H1 (cell line): Measurements from ENCODE around the gene ULK2. TPM values are rescaled to one million over a fixed set of nuclear protein-coding genes. Genes with fewer than 3 reads are reported as not detected.

ENCODE experiments used
- CTCF ChIA-PET: fragments of 300-600 bp; sonication (Branson Sonifier 250); formaldehyde crosslinking; loops from one replicate; lab custom pipeline; 2021; ENCODE audit not compliant: partially characterized antibody; lab: Charles Lee
- POLR2A ChIA-PET: fragments of 300-600 bp; sonication (Branson Sonifier 250); formaldehyde crosslinking; loops from one replicate; lab custom pipeline; 2021; ENCODE audit warnings: inconsistent platforms; ENCODE audit not compliant: partially characterized antibody; lab: Charles Lee
- DNase-seq, 2 experiments: peaks; one replicate each; pipeline versions ENCODE4 v3.0.0 to v3.0.0-alpha.2; 2010 to 2022; ENCODE audit warnings: low spot score in 2 of 2, low read depth in 1 of 2, mixed read lengths in 1 of 2
- FAIRE-seq: peaks from 2 replicates; lab custom pipeline; 2011; peaks lifted over from hg19 to GRCh38; lab: Jason Lieb, UNC
- H2AFZ ChIP-seq: 2 replicates; pipeline ENCODE4 v1.8.1; 2012; ENCODE audit warnings: low read length, inconsistent platforms
- H2AK5ac ChIP-seq: 2 replicates; pipeline ENCODE4 v1.6.1; 2013; ENCODE audit warnings: low read depth, low read length
- H2BK120ac ChIP-seq: replicated peaks from 2 replicates; pipeline ENCODE3; 2013; ENCODE audit warnings: low read depth, low read length, inconsistent platforms
- H2BK12ac ChIP-seq: 2 replicates; pipeline ENCODE4 v1.6.1; 2013; ENCODE audit warnings: low read depth, low read length
- H2BK15ac ChIP-seq: 2 replicates; pipeline ENCODE4 v1.6.1; 2013; ENCODE audit warnings: low read length
- H2BK20ac ChIP-seq: 2 replicates; pipeline ENCODE4 v1.6.1; 2013; ENCODE audit warnings: low read length
- H2BK5ac ChIP-seq: 2 replicates; pipeline ENCODE4 v1.6.1; 2013; ENCODE audit warnings: low read depth, low read length
- H3K14ac ChIP-seq: 2 replicates; pipeline ENCODE4 v1.6.1; 2013; ENCODE audit warnings: inconsistent platforms; ENCODE audit not compliant: insufficient read length
- H3K18ac ChIP-seq: 2 replicates; pipeline ENCODE4 v1.6.1; 2013; ENCODE audit warnings: low read length; ENCODE audit errors: extremely low read depth
- H3K23ac ChIP-seq: 2 replicates; pipeline ENCODE4 v1.6.1; 2013; ENCODE audit warnings: inconsistent platforms; ENCODE audit not compliant: insufficient read length
- H3K23me2 ChIP-seq: 2 replicates; pipeline ENCODE4 v1.6.1; 2013; ENCODE audit warnings: low read depth, low read length
- H3K27ac ChIP-seq: 2 replicates; pipeline ENCODE4 v1.6.1; 2011; ENCODE audit warnings: low read depth, low read length, inconsistent platforms
- H3K27me3 ChIP-seq, 4 experiments: replicated peaks in 1 of 4; 1 replicate in 1 of 4; 2 replicates in 3 of 4; pipeline versions ENCODE4 v1.6.1 to v1.8.1; 2011 to 2013; ENCODE audit warnings: low read length in 3 of 4, mild to moderate bottlenecking in 3 of 4, inconsistent platforms in 2 of 4, mixed read lengths in 2 of 4, moderate library complexity in 1 of 4; ENCODE audit not compliant: control insufficient read depth in 3 of 4, insufficient read depth in 3 of 4; ENCODE audit errors: extremely low read depth in 1 of 4
- H3K36me3 ChIP-seq, 4 experiments: 2 replicates each; pipeline versions ENCODE4 v1.6.1 to v1.8.1; 2011 to 2013; ENCODE audit warnings: mild to moderate bottlenecking in 4 of 4, low read length in 3 of 4, moderate library complexity in 2 of 4, control low read depth in 1 of 4, inconsistent platforms in 1 of 4; ENCODE audit not compliant: insufficient read depth in 4 of 4, control insufficient read depth in 2 of 4
- H3K4ac ChIP-seq: replicated peaks from 2 replicates; pipeline ENCODE3; 2013; ENCODE audit warnings: low read length, low read depth, mixed read lengths, inconsistent platforms; ENCODE audit not compliant: insufficient read length
- H3K4me1 ChIP-seq, 4 experiments: replicated peaks in 1 of 4; 1 replicate in 1 of 4; 2 replicates in 3 of 4; pipeline versions ENCODE4 v1.6.1 to v1.8.1; 2011 to 2013; ENCODE audit warnings: low read length in 3 of 4, inconsistent platforms in 2 of 4, mixed read lengths in 1 of 4; ENCODE audit not compliant: insufficient read depth in 4 of 4, control insufficient read depth in 3 of 4
- H3K4me2 ChIP-seq, 2 experiments: 2 replicates each; pipeline versions ENCODE4 v1.6.1 to v1.8.1; 2011 to 2013; ENCODE audit warnings: low read depth in 2 of 2, low read length in 2 of 2, control low read depth in 1 of 2, inconsistent platforms in 1 of 2, mild to moderate bottlenecking in 1 of 2; ENCODE audit not compliant: insufficient read depth in 1 of 2
- H3K4me3 ChIP-seq, 4 experiments: fragments of 200-600, 300-600 bp in 1 of 4; sonication (generic), shearing (Covaris generic), sonication (Bioruptor Twin) in 1 of 4; 2 replicates each; pipeline versions ENCODE4 v1.5.1 to v1.8.1; 2011 to 2016; ENCODE audit warnings: low read length in 4 of 4, low read depth in 3 of 4, control low read depth in 2 of 4, inconsistent platforms in 2 of 4, mild to moderate bottlenecking in 2 of 4, mixed read lengths in 1 of 4, moderate library complexity in 1 of 4; ENCODE audit not compliant: insufficient read depth in 2 of 4; ENCODE audit errors: extremely low read depth in 1 of 4
- H3K56ac ChIP-seq: replicated peaks from 2 replicates; pipeline ENCODE3; 2013; ENCODE audit warnings: low read depth, mild to moderate bottlenecking, mixed read lengths, low read length, inconsistent platforms; ENCODE audit not compliant: insufficient read length
- H3K79me1 ChIP-seq: 2 replicates; pipeline ENCODE4 v1.6.1; 2013; ENCODE audit warnings: low read depth, low read length, control low read depth
- H3K79me2 ChIP-seq, 2 experiments: 2 replicates each; pipeline versions ENCODE4 v1.6.1 to v1.8.1; 2012 to 2013; ENCODE audit warnings: low read length in 2 of 2, mild to moderate bottlenecking in 2 of 2, inconsistent platforms in 1 of 2; ENCODE audit not compliant: insufficient read depth in 2 of 2, control insufficient read depth in 1 of 2
- H3K9ac ChIP-seq, 4 experiments: replicated peaks in 1 of 4; 1 replicate in 1 of 4; 2 replicates in 3 of 4; pipeline versions ENCODE4 v1.6.1 to v1.8.1; 2011 to 2013; ENCODE audit warnings: low read depth in 3 of 4, low read length in 3 of 4, control low read depth in 2 of 4, mild to moderate bottlenecking in 2 of 4, moderate library complexity in 2 of 4, inconsistent platforms in 1 of 4; ENCODE audit errors: extremely low read depth in 1 of 4
- H3K9me3 ChIP-seq, 2 experiments: 2 replicates each; pipeline versions ENCODE4 v1.6.1 to v1.8.1; 2012 to 2013; ENCODE audit warnings: mild to moderate bottlenecking in 2 of 2, moderate library complexity in 2 of 2, control low read depth in 1 of 2, inconsistent platforms in 1 of 2, low read depth in 1 of 2, low read length in 1 of 2, mixed read lengths in 1 of 2; ENCODE audit not compliant: insufficient read depth in 2 of 2
- H4K20me1 ChIP-seq, 2 experiments: replicated peaks in 1 of 2; 2 replicates each; pipeline versions ENCODE3 to v1.8.1; 2011 to 2013; ENCODE audit warnings: inconsistent platforms in 2 of 2, low read length in 2 of 2, mild to moderate bottlenecking in 1 of 2; ENCODE audit not compliant: insufficient read depth in 2 of 2, control insufficient read depth in 1 of 2
- H4K5ac ChIP-seq: 2 replicates; pipeline ENCODE4 v1.6.1; 2013; ENCODE audit warnings: low read length, low read depth, mixed read lengths, inconsistent platforms; ENCODE audit not compliant: insufficient read length
- H4K8ac ChIP-seq: 2 replicates; pipeline ENCODE4 v1.8.0; 2013; ENCODE audit warnings: mild to moderate bottlenecking, moderate library complexity, low read length, inconsistent platforms; ENCODE audit not compliant: insufficient read depth; ENCODE audit errors: extremely low read depth
- H4K91ac ChIP-seq: replicated peaks from 2 replicates; pipeline ENCODE3; 2013; ENCODE audit warnings: low read length, mixed read lengths, inconsistent platforms; ENCODE audit not compliant: insufficient read length
- BRCA1 ChIP-seq: IDR thresholded peaks from 2 replicates; pipeline ENCODE4 v1.6.1; 2012; ENCODE audit warnings: low read depth, low read length, improper control_type of control experiment
- CTBP2 ChIP-seq: IDR thresholded peaks from 2 replicates; pipeline ENCODE4 v1.7.0; 2011; ENCODE audit warnings: borderline replicate concordance, mild to moderate bottlenecking, moderate library complexity, mixed read lengths, low read length; ENCODE audit not compliant: insufficient read depth, insufficient read length
- EP300 ChIP-seq, 2 experiments: IDR thresholded peaks; 1 replicate in 1 of 2; 2 replicates in 1 of 2; pipeline ENCODE4 v1.6.1; 2011 to 2012; ENCODE audit warnings: low read depth in 2 of 2, low read length in 2 of 2, mild to moderate bottlenecking in 2 of 2, borderline replicate concordance in 1 of 2, inconsistent platforms in 1 of 2, moderate library complexity in 1 of 2
- HDAC6 ChIP-seq: IDR thresholded peaks from one replicate; pipeline ENCODE4 v1.7.1; 2012; ENCODE audit warnings: low read depth, mild to moderate bottlenecking, inconsistent platforms, low read length, moderate library complexity
- NRF1 ChIP-seq: IDR thresholded peaks from 2 replicates; pipeline ENCODE4 v1.6.1; 2011; ENCODE audit warnings: mild to moderate bottlenecking, low read depth, low read length, improper control_type of control experiment
- RXRA ChIP-seq: IDR thresholded peaks from 2 replicates; pipeline ENCODE4 v1.6.1; 2011; ENCODE audit warnings: low read depth, mild to moderate bottlenecking, low read length, moderate library complexity; ENCODE audit not compliant: insufficient read depth
- SRF ChIP-seq: IDR thresholded peaks from 2 replicates; pipeline ENCODE4 v1.6.1; 2011; ENCODE audit warnings: mild to moderate bottlenecking, low read depth, low read length, moderate library complexity
- TAF1 ChIP-seq: IDR thresholded peaks from 2 replicates; pipeline ENCODE4 v1.6.1; 2011; ENCODE audit warnings: mild to moderate bottlenecking, low read depth, low read length
- YY1 ChIP-seq: IDR thresholded peaks from 2 replicates; pipeline ENCODE4 v1.6.1; 2011; ENCODE audit warnings: low read depth, mild to moderate bottlenecking, low read length
- WGBS, 2 experiments: shearing (Covaris generic) in 1 of 2; methylation state at CpG; one replicate each; pipeline versions ENCODE4 v1.1.6 to v1.1.7; 2013 to 2015; ENCODE audit warnings: low lambda C conversion rate in 2 of 2, mixed read lengths in 2 of 2, inconsistent platforms in 1 of 2, low coverage in 1 of 2, missing lambda C conversion rate in 1 of 2; ENCODE audit not compliant: insufficient replicate concordance in 2 of 2, insufficient coverage in 1 of 2, insufficient read length in 1 of 2; ENCODE audit errors: extremely low coverage in 1 of 2, missing lambda C conversion rate in 1 of 2; 5-methylcytosine and 5-hydroxymethylcytosine counted together
- polyA plus RNA-seq, 7 experiments: library from polyadenylated mRNA; depleted of rRNA in 3 of 7; stranded (reverse) in 5 of 7; unstranded in 2 of 7; fragments of >200 nt in 5 of 7; fragments of 200-250 nt in 2 of 7; gene quantifications; 1 replicate in 5 of 7; 2 replicates in 1 of 7; 4 replicates in 1 of 7; pipeline versions ENCODE4 v1.2.1 to v1.2.3, GENCODE V29; 2011 to 2013; ENCODE audit warnings: missing spikeins in 2 of 7, mixed read lengths in 2 of 7
- total RNA-seq: library from RNA; stranded (reverse); fragmentation: NEBNext Ultra II Directional; extraction: Animal tissue kit (Norgen Biotek cat#: 25700); gene quantifications from 2 replicates; pipeline ENCODE4 v1.2.1, GENCODE V29; 2021
- TF ChIP-seq, protein P1 (sequence below): IDR thresholded peaks from 2 replicates; pipeline ENCODE4 v1.6.1; 2011; ENCODE audit warnings: low read depth, mild to moderate bottlenecking, low read length; ENCODE audit not compliant: insufficient read depth

Gene ULK2
- total and polyA plus RNA-seq, 2 of the 8 experiments (the other 6 are each of a cell fraction or from before 2014, with no cell fraction given) = 5.3 to 9.8 TPM

DNA sequence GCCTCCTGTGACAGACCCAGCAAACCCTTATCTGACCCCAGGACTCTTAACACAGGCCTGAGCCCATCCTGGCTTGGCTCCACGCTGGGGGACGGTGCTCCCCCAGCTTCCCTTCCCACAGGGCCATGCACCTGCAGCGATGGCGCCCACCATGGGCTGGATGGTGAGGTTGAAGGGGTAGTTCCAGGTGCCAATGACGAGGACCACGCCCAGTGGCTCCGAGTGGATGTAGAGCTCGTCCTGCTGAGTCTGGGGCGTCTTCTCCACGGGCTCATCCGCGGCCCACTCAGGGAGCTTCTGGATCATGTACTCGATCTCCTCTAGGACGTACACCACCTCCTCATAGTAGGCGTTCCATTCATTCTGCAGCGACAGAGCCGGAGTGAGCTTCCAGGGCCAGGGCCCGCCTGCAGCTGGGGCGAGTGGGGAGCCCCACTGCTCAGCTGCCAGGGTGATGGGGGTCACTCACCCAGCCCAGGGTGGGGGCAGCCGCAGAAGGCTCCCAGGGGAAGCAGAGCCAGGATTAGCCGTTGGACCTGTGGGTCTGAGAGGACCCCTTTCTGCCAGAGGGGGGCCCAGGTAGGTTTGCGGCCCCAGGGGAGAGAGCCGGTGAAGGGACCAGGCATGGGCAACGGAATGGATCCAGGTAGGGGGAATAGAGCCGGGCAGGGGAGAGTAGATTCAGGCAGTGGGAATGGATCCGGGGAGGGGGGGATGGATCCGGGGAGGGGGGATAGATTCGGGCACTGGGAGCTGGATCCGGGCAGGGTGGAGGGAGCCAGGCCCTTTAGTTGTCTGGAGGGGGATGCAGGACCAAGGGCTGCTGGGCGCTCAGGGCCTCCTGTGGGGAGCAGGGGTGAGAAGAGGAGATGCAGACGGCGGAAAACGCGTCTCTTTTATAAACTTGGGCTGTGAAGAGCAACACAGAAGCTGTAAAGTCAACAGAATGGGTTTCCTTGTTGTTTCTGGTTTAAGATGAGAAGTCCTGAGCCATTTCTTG, 124.3 kb downstream of the ULK2 start:
- no peak for DNase-seq
- H2AK5ac ChIP-seq = no peak overlapping the region; the same call in 1 of the 2 replicates
- H3K27ac ChIP-seq = no peak overlapping the region
- H3K56ac ChIP-seq = no peak overlapping the region
- H3K4me3 ChIP-seq = no peak overlapping the region
- no peak overlapping the region for H4K5ac ChIP-seq
- no peak overlapping the region for H2BK20ac ChIP-seq
- FAIRE-seq = no peak
- 95% methylated on average over 28 of the region's 34 CpGs; no CpG with 5 or more reads in 1 of the 2 experiments for WGBS, 2 experiments
- no peaks in the 10 kb centered on the region for H3K36me3 ChIP-seq
- H3K4ac ChIP-seq = no peak overlapping the region
- peaks cover 0 to 6% (median 1%) of the 10 kb centered on the region in 4 experiments; a peak in 4 of 7 replicates for H3K27me3 ChIP-seq
- H3K9me3 ChIP-seq = no peaks in the 10 kb centered on the region
- ChIA-PET POLR2A (interaction anchor here (0.6 kb wide), 1 partner anchor 253 kb away, joined by 3 read pairs; no protein-coding TSS in a partner anchor), CTCF (interaction anchor here (0.7 to 5.4 kb wide), 18 partner anchors 9 to 365 kb away, joined by 3 to 44 read pairs (median 4); partner anchors contain the start of gene MAPK7)
- H2AFZ ChIP-seq = no peak overlapping the region
- H2BK5ac ChIP-seq = no peak overlapping the region
- no peak overlapping the region for H3K23ac ChIP-seq
- no peaks in the 10 kb centered on the region for H4K20me1 ChIP-seq
- H3K4me1 ChIP-seq = peaks cover 0 to 9% (median 5%) of the 10 kb centered on the region in 4 experiments; a peak in 5 of 7 replicates
- no peak overlapping the region for H3K14ac ChIP-seq
- no peak overlapping the region for H2BK15ac ChIP-seq
- H4K8ac ChIP-seq = peak overlapping the region; percentile 40; the same call in 1 of the 2 replicates
- no peak overlapping the region; a peak in 1 of 4 replicates for H3K4me2 ChIP-seq
- H3K9ac ChIP-seq = no peak overlapping the region
- no peak overlapping the region for H2BK120ac ChIP-seq
- no peaks in the 10 kb centered on the region for H3K79me1 ChIP-seq
- no peak overlapping the region for H4K91ac ChIP-seq
- no peak overlapping the region for H2BK12ac ChIP-seq
- no peak overlapping the region; the same call in 1 of the 2 replicates for H3K18ac ChIP-seq
- no peaks in the 10 kb centered on the region for H3K79me2 ChIP-seq
- peaks cover 4% of the 10 kb centered on the region; the same call in 1 of the 2 replicates for H3K23me2 ChIP-seq
- no peak for TF ChIP-seq NRF1
- no peak for TF ChIP-seq HDAC6
- no peak for TF ChIP-seq CTBP2
- TF ChIP-seq, protein P1, sequence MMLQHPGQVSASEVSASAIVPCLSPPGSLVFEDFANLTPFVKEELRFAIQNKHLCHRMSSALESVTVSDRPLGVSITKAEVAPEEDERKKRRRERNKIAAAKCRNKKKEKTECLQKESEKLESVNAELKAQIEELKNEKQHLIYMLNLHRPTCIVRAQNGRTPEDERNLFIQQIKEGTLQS = no peak
- no peak for TF ChIP-seq EP300 (IDR thresholded peaks at IDR 0.05; ENCODE audit: borderline replicate concordance in 1 of 2, low read depth in 2 of 2, low read length in 2 of 2)
- TF ChIP-seq SRF = no peak
- no peak for TF ChIP-seq TAF1
- no peak for TF ChIP-seq RXRA
- no peak for TF ChIP-seq BRCA1
- no peak for TF ChIP-seq YY1
